GM12878 (cell line): ENCODE results near the gene BTBD1. TPM values are rescaled to one million over a fixed set of nuclear protein-coding genes. Genes with fewer than 3 reads are reported as not detected.

ENCODE experiments used
- ATAC-seq: fragments of 200-7000 bp; cut with Tn5 transposase; 3 replicates; pipeline ENCODE4 v1.9.1; 2020; ENCODE audit warnings: mild to moderate bottlenecking, moderate library complexity
- BruUV-seq: library from RNA; stranded (reverse); fragments of 400-500 nt; replicated peaks from 2 replicates; lab custom pipeline; 2021; lab: Mats Ljungman, UMichigan
- CTCF ChIA-PET: fragments of 300-600 bp; sonication (Branson Sonifier 250); formaldehyde crosslinking; extraction: SDS; loops from one replicate; lab custom pipeline; 2021; ENCODE audit warnings: inconsistent platforms; lab: Yijun Ruan, JAX
- POLR2A ChIA-PET: fragments of 350-600 bp; formaldehyde crosslinking; extraction: SDS; loops from one replicate; lab custom pipeline; 2021; ENCODE audit warnings: inconsistent platforms; lab: Charles Lee
- RAD21 ChIA-PET: fragments of 300-600 bp; sonication (Branson Sonifier 250); formaldehyde crosslinking; loops from one replicate; lab custom pipeline; 2023; ENCODE audit warnings: antibody characterized with exemption; ENCODE audit not compliant: unreplicated experiment; lab: Charles Lee
- SMC1A ChIA-PET: fragments of 300-600 bp; sonication (Branson Sonifier 250); formaldehyde crosslinking; loops from one replicate; lab custom pipeline; 2023; ENCODE audit not compliant: unreplicated experiment, uncharacterized antibody; lab: Charles Lee
- DNase-seq: peaks from one replicate; pipeline ENCODE4 v3.0.0-alpha.2; 2011; ENCODE audit warnings: low read depth, low spot score
- FAIRE-seq: peaks from 3 replicates; lab custom pipeline; 2011; peaks lifted over from hg19 to GRCh38; lab: Jason Lieb, UNC
- H2AFZ ChIP-seq: 2 replicates; pipeline ENCODE4 v1.6.0; 2011; ENCODE audit warnings: low read depth, low read length, control low read depth; ENCODE audit not compliant: control insufficient read depth
- H3K27ac ChIP-seq: 2 replicates; pipeline ENCODE4 v1.5.1; 2011; ENCODE audit warnings: control low read depth; ENCODE audit not compliant: control insufficient read depth, insufficient read depth
- H3K27me3 ChIP-seq, 2 experiments: replicated peaks in 1 of 2; 2 replicates each; pipeline versions ENCODE4 v1.6.0 to v1.6.1; 2011; ENCODE audit warnings: low read length in 1 of 2; ENCODE audit not compliant: control insufficient read depth in 2 of 2, insufficient read depth in 2 of 2
- H3K36me3 ChIP-seq, 2 experiments: 2 replicates each; pipeline ENCODE4 v1.5.1; 2011; ENCODE audit warnings: low read length in 1 of 2; ENCODE audit not compliant: control insufficient read depth in 2 of 2, insufficient read depth in 2 of 2
- H3K4me1 ChIP-seq: 2 replicates; pipeline ENCODE4 v1.6.1; 2011; ENCODE audit warnings: mild to moderate bottlenecking, low read length, moderate library complexity, mixed read lengths; ENCODE audit not compliant: control insufficient read depth, insufficient read depth
- H3K4me2 ChIP-seq: 2 replicates; pipeline ENCODE4 v1.6.0; 2011; ENCODE audit warnings: control low read depth; ENCODE audit not compliant: control insufficient read depth, insufficient read depth
- H3K4me3 ChIP-seq: fragments of 200-600 bp; sonication (generic); 2 replicates; pipeline ENCODE4 v1.5.1; 2016
- H3K79me2 ChIP-seq: 2 replicates; pipeline ENCODE4 v1.6.0; 2011; ENCODE audit warnings: low read length; ENCODE audit not compliant: control insufficient read depth, insufficient read depth
- H3K9ac ChIP-seq: 2 replicates; pipeline ENCODE4 v1.8.0; 2011; ENCODE audit warnings: low read length, control low read depth, mixed read lengths; ENCODE audit not compliant: control insufficient read depth, insufficient read depth
- H3K9me3 ChIP-seq: replicated peaks from 3 replicates; pipeline ENCODE4 v1.5.1; 2011; ENCODE audit warnings: mild to moderate bottlenecking, low read length; ENCODE audit not compliant: control insufficient read depth, insufficient read depth
- H4K20me1 ChIP-seq: 2 replicates; pipeline ENCODE4 v1.6.0; 2011; ENCODE audit not compliant: control insufficient read depth, insufficient read depth
- CBX3 ChIP-seq: fragments of 200-600 bp; sonication (generic); IDR thresholded peaks from 2 replicates; pipeline ENCODE4 v1.6.1; 2016; ENCODE audit warnings: low read depth, borderline replicate concordance
- HCFC1 ChIP-seq: fragments of 150-350 bp; IDR thresholded peaks from 2 replicates; pipeline ENCODE4 v1.6.1; 2014; ENCODE audit warnings: low read length
- HSF1 ChIP-seq: fragments of 150-350 bp; IDR thresholded peaks from 2 replicates; pipeline ENCODE4 v1.6.1; 2014; ENCODE audit warnings: mild to moderate bottlenecking, low read depth, low read length
- JUND ChIP-seq: IDR thresholded peaks from 2 replicates; pipeline ENCODE4 v1.6.1; 2012; ENCODE audit warnings: low read depth, mild to moderate bottlenecking, low read length, improper control_type of control experiment, moderate library complexity
- MTA2 ChIP-seq: fragments of 450-650 bp; IDR thresholded peaks from 2 replicates; pipeline ENCODE4 v1.6.1; 2016; ENCODE audit warnings: low read depth, mild to moderate bottlenecking, moderate library complexity
- NR2C2 ChIP-seq: IDR thresholded peaks from 2 replicates; pipeline ENCODE4 v1.6.1; 2011; ENCODE audit warnings: borderline replicate concordance, low read depth; ENCODE audit not compliant: control insufficient read depth, insufficient read length
- SMAD5 ChIP-seq: IDR thresholded peaks from 2 replicates; pipeline ENCODE4 v1.6.1; 2016; ENCODE audit warnings: antibody characterized with exemption, low read depth
- WGBS: methylation state at CpG from one replicate; pipeline ENCODE4 v1.1.6; 2016; ENCODE audit warnings: low lambda C conversion rate; ENCODE audit not compliant: insufficient replicate concordance, insufficient coverage; ENCODE audit errors: missing lambda C conversion rate; 5-methylcytosine and 5-hydroxymethylcytosine counted together
- in situ Hi-C: fragments of 300-500 bp; cut with MboI; formaldehyde crosslinking; loops from 9 replicates; pipeline ENCODE4 v1.14.3; 2018; ENCODE audit warnings: mixed read lengths
- intact Hi-C: fragments of 100-400 bp; cut with micrococcal nuclease; formaldehyde crosslinking; loops from one replicate; pipeline ENCODE4 v1.14.2; 2022; ENCODE audit not compliant: unreplicated experiment
- polyA plus RNA-seq, 11 experiments: library from polyadenylated mRNA; depleted of rRNA in 4 of 11; unstranded in 6 of 11; stranded (reverse) in 5 of 11; fragments of >200 nt; fragmentation: Nextera tagmentation in 4 of 11; fragmentation: Illumina TruSeq in 1 of 11; extraction: Ambion mirVana in 4 of 11; extraction: Trizol in 1 of 11; gene quantifications; 1 replicate in 1 of 11; 2 replicates in 10 of 11; pipeline versions ENCODE4 v1.2.1 to v1.2.3, GENCODE V29; 2011 to 2016; ENCODE audit warnings: inconsistent platforms in 2 of 11, missing spikeins in 2 of 11, low read depth in 1 of 11
- total RNA-seq, 4 experiments: library from RNA; depleted of rRNA in 3 of 4; stranded (reverse); fragments of >200 nt in 3 of 4; fragmentation: Illumina TruSeq in 1 of 4; extraction: Trizol in 1 of 4; gene quantifications; 2 replicates each; pipeline versions ENCODE4 v1.2.1 to v1.2.3, GENCODE V29; 2013 to 2021
- TF ChIP-seq, protein P1 (sequence below): IDR thresholded peaks from 2 replicates; pipeline ENCODE4 v1.6.1; 2012; ENCODE audit warnings: low read depth, low read length, improper control_type of control experiment
- TF ChIP-seq, protein P2 (sequence below): IDR thresholded peaks from 2 replicates; pipeline ENCODE4 v1.6.1; 2012; ENCODE audit warnings: low read length, inconsistent platforms

Gene BTBD1
- total and polyA plus RNA-seq, 10 of the 15 experiments (the other 5 are each of a cell fraction or from before 2014, with no cell fraction given): 17.5 to 90.4 (median 73.1) TPM

DNA sequence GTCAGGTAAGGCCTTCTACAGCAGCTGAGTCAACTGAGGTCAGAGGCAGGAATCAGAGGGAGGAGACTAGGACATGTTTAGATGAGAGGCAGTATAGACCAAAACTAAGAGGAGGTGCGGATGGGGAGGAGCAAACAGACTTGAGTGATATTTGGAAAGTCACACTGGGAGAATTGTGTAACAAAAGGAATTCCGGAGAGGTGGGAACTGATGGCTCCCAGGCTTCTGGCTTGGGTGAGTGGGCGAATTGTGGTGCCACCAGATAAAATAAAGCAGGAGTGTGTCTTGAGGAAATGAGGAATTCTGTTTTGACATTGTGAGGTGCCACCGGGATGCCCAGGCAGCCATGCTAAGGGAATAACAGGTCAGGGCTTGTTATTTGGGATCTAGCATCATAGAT is 37.1 kb upstream of the BTBD1 start:
- Histone ChIP-seq H3K79me2 (no peaks in the 10 kb centered on the region; the same call in 1 of the 2 replicates), H3K4me3 (no peak overlapping the region), H3K9me3 (no peaks in the 10 kb centered on the region), H3K4me2 (no peak overlapping the region), H3K36me3 (no peaks in the 10 kb centered on the region), H2AFZ (no peak overlapping the region), H3K27me3 (no peaks in the 10 kb centered on the region), H3K4me1 (peaks cover 22% of the 10 kb centered on the region)
- no peak for DNase-seq
- no peak for FAIRE-seq
- ChIA-PET CTCF (no interaction called here), RAD21 (no interaction called here)
- 59% methylated on average over 4 of the region's 4 CpGs for WGBS
- no peak for TF ChIP-seq JUND
- TF ChIP-seq CBX3: no peak
- no peak for TF ChIP-seq SMAD5
- no peak for TF ChIP-seq HCFC1
- TF ChIP-seq, protein P1, sequence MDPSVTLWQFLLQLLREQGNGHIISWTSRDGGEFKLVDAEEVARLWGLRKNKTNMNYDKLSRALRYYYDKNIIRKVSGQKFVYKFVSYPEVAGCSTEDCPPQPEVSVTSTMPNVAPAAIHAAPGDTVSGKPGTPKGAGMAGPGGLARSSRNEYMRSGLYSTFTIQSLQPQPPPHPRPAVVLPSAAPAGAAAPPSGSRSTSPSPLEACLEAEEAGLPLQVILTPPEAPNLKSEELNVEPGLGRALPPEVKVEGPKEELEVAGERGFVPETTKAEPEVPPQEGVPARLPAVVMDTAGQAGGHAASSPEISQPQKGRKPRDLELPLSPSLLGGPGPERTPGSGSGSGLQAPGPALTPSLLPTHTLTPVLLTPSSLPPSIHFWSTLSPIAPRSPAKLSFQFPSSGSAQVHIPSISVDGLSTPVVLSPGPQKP: no peak
- TF ChIP-seq HSF1: no peak
- TF ChIP-seq MTA2: no peak
- no peak for TF ChIP-seq NR2C2
- TF ChIP-seq, protein P2, sequence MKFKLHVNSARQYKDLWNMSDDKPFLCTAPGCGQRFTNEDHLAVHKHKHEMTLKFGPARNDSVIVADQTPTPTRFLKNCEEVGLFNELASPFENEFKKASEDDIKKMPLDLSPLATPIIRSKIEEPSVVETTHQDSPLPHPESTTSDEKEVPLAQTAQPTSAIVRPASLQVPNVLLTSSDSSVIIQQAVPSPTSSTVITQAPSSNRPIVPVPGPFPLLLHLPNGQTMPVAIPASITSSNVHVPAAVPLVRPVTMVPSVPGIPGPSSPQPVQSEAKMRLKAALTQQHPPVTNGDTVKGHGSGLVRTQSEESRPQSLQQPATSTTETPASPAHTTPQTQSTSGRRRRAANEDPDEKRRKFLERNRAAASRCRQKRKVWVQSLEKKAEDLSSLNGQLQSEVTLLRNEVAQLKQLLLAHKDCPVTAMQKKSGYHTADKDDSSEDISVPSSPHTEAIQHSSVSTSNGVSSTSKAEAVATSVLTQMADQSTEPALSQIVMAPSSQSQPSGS: no peak
- TF ChIP-seq, all 136 proteins: peak for 0
- no peaks in the 10 kb centered on the region for H4K20me1 ChIP-seq
- no peak for ATAC-seq
- intact Hi-C loops: no loop called here
- ChIA-PET POLR2A (no interaction called here), SMC1A (no interaction called here)
- in situ Hi-C loops: no loop called here
- H3K27ac ChIP-seq: no peak overlapping the region
- no peak overlapping the region for H3K9ac ChIP-seq
- BruUV-seq: no TSS peak
